SJCRH30 (cell line): ENCODE data around the gene KRTAP5-7. TPM values are rescaled to one million over a fixed set of nuclear protein-coding genes. Genes with fewer than 3 reads are reported as not detected.
"Not testable (repeated sequence)": the region's sequence is repeated elsewhere in the genome, so short reads cannot be mapped to it uniquely, and the experiment has no call there.

Experiments
- DNase-seq, 2 experiments: peaks; one replicate each; pipeline ENCODE4 v3.0.0-alpha.2; 2015 to 2020
- H3K27ac ChIP-seq: fragments of 250-450 bp; sonication (Bioruptor Pico); 2 replicates; pipeline ENCODE4 v1.5.1; 2020; ENCODE audit warnings: mild to moderate bottlenecking, moderate library complexity
- H3K27me3 ChIP-seq: fragments of 250-450 bp; sonication (Bioruptor Pico); 2 replicates; pipeline ENCODE4 v1.5.1; 2020; ENCODE audit warnings: mild to moderate bottlenecking, moderate library complexity
- H3K36me3 ChIP-seq: fragments of 250-450 bp; sonication (Bioruptor Pico); 2 replicates; pipeline ENCODE4 v1.5.1; 2020; ENCODE audit warnings: mild to moderate bottlenecking, moderate library complexity
- H3K4me1 ChIP-seq: fragments of 250-450 bp; sonication (Bioruptor Pico); 2 replicates; pipeline ENCODE4 v1.5.1; 2020; ENCODE audit warnings: mild to moderate bottlenecking, moderate library complexity
- H3K4me3 ChIP-seq: fragments of 250-450 bp; sonication (Bioruptor Pico); 2 replicates; pipeline ENCODE4 v1.5.1; 2020; ENCODE audit warnings: mild to moderate bottlenecking, moderate library complexity
- H3K9me3 ChIP-seq: fragments of 250-450 bp; sonication (Bioruptor Pico); replicated peaks from 2 replicates; pipeline ENCODE4 v1.5.1; 2020; ENCODE audit warnings: mild to moderate bottlenecking, moderate library complexity
- total RNA-seq: library from RNA; depleted of rRNA; stranded (reverse); fragments of >200 nt; shearing (Covaris generic); gene quantifications from 2 replicates; pipeline ENCODE4 v1.2.3, GENCODE V29; 2014

The KRTAP5-7 gene
- total RNA-seq, 1 experiment from 2014 or later = not detected

GRCh38 chr11:71502871-71503435 is 24.1 kb upstream of the KRTAP5-7 start:
- H3K36me3 ChIP-seq = 0 out of 2 replicates have a peak, but pooled peaks cover 5% of the 10 kb centered on the region
- H3K27me3 ChIP-seq = no peaks in the 10 kb centered on the region
- no peak overlapping the region for H3K27ac ChIP-seq
- H3K9me3 ChIP-seq = no peaks in the 10 kb centered on the region
- H3K4me3 ChIP-seq = no peak overlapping the region
- H3K4me1 ChIP-seq = no peaks in the 10 kb centered on the region
- DNase-seq = no peak

DNA sequence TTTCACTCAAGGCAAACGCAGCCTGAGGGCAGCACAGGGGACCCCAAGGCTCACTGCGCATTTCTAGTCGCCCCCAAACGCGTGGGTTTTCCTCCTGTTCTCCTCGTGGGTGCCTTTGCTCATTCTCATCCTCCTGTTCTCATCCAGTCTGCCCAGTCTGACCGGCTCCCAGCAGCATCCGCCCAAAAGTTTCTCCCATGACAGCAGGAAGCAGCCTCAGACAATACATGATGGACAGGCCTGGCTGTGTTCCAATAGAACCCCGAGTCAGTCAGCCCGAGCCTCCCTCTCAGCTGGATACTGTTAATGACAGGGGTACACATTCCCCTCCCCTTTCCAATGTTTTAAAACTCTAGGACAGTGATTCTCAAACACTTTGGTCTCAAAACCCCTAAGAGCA is 22.5 kb upstream of the KRTAP5-7 start:
- Histone ChIP-seq H3K27me3 (no peaks in the 10 kb centered on the region), H3K36me3 (0 out of 2 replicates have a peak, but pooled peaks cover 5% of the 10 kb centered on the region), H3K4me1 (no peaks in the 10 kb centered on the region; the same call in 1 of the 2 replicates), H3K9me3 (no peaks in the 10 kb centered on the region), H3K4me3 (no peak overlapping the region), H3K27ac (no peak overlapping the region)
- DNase-seq = no peak

- H3K4me1 ChIP-seq = no peaks in the 10 kb centered on the region; the same call in 1 of the 2 replicates
- no peak overlapping the region for H3K4me3 ChIP-seq
- no peak for DNase-seq
- 0 out of 2 replicates have a peak, but pooled peaks cover under 1% of the 10 kb centered on the region for H3K36me3 ChIP-seq
- H3K27me3 ChIP-seq = no peaks in the 10 kb centered on the region
- H3K9me3 ChIP-seq = no peaks in the 10 kb centered on the region
- H3K27ac ChIP-seq = no peak overlapping the region
These were observed 22.1 kb upstream of the KRTAP5-7 start for GRCh38 chr11:71505001-71505400.

DNA sequence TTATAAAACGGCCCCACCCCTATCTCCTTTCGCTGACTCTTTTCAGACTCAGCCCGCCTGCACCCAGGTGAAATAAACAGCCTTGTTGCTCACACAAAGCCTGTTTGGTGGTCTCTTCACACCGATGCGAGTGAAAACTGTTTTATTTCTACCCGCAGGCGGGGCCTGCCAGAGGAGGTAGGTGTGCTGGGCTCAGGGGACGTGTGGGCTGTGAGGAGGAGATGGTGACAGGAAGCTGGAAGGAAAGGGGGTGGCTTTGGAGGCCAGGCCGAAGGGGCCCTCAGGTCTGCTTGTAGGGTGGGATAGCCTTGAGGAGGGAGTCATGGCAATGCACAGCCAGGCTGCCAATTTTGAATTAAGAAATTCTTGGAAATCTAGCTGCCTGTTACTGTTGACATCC is 21.3 kb upstream of the KRTAP5-7 start:
- Histone ChIP-seq H3K9me3 (no peaks in the 10 kb centered on the region), H3K27ac (no peak overlapping the region), H3K4me1 (no peaks in the 10 kb centered on the region; the same call in 1 of the 2 replicates), H3K36me3 (no peaks in the 10 kb centered on the region), H3K27me3 (no peaks in the 10 kb centered on the region), H3K4me3 (no peak overlapping the region)
- DNase-seq = no peak

DNA sequence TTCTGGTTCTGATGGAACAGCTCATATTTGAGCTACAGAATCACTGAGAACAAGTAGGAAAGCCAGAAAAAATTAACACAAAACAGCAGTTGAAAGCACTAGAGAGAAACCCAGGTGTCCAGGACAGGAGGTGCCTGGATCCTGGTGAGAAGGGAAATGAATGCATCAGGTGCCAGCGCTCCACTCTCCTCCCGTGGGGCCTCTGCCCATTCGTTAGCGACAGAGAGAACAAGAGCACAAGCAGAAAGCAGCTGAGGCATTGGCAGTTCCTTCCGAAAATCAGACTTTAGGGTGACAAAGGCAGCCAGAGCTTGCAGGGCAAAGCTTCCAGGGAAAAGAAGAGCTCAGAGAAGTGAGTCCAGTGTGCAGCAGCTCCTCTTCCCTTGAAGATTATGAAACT is 20.0 kb upstream of the KRTAP5-7 start:
- Histone ChIP-seq H3K36me3 (no peaks in the 10 kb centered on the region), H3K4me1 (no peaks in the 10 kb centered on the region; the same call in 1 of the 2 replicates), H3K4me3 (no peak overlapping the region), H3K9me3 (no peaks in the 10 kb centered on the region), H3K27ac (no peak overlapping the region), H3K27me3 (no peaks in the 10 kb centered on the region)
- DNase-seq = no peak

DNA sequence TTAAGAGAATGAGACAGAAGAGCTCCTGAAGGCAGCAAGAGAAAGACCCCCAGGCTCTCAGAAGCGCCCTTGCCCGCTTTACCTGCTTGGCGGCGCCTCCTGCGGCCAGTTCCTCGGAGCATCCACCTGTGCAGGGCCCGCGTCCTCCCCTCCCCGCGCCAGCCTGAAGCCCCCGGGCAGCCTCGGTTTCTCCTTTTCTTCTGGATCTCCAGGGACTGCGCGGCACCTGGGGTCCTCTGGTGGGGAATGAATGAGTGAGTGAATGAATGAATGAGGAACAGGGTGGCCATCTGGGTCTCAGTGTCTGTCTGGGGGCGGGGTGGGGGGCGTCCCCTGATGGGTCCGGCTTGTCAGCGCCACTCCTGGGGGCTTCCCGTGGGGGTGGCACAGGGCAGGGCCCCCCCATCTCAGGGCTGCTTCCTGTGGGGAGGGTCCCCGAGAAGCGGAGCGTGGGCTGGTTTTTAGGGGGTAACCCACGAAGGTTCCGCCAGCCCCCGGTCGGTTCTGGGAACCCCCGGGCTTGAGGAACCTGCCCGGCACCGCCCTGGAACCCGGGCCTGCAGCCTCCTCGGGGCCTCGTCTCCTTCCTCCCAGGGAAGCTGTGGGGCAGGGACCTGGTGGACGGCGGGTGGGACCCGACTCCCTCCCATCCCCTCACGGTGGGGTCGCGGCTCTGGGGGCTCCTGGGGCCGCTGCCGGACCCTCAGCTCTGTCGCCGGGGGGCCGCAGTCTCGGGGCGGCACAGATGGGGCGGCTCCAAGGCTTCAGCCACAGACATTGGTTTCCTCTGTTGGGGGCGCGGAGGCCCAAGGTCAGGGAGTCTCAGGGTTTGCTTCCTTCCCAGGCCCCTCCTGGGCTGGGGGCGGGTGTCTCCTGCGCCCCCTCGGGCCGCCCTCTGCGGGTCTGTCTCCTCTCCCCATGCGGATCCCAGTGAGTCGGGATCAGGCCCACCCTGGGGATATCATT is 8.3 kb upstream of the KRTAP5-7 start:
- no peaks in the 10 kb centered on the region for H3K27me3 ChIP-seq
- H3K27ac ChIP-seq = no peak overlapping the region
- no peak overlapping the region for H3K4me3 ChIP-seq

GRCh38 chr11:71519546-71519945 is 7.5 kb upstream of the KRTAP5-7 start:
- Histone ChIP-seq H3K36me3 (no peaks in the 10 kb centered on the region), H3K9me3 (no peaks in the 10 kb centered on the region), H3K4me3 (no peak overlapping the region), H3K27me3 (no peaks in the 10 kb centered on the region), H3K27ac (no peak overlapping the region), H3K4me1 (peaks cover 10% of the 10 kb centered on the region)
- peak; percentile 34 to 41 for DNase-seq

More for the DNA sequence above, 8.3 kb upstream of the KRTAP5-7 start:
- Histone ChIP-seq H3K36me3 (no peaks in the 10 kb centered on the region), H3K9me3 (no peaks in the 10 kb centered on the region), H3K4me1 (peaks cover 10% of the 10 kb centered on the region)
- no peak for DNase-seq

- H3K36me3 ChIP-seq = no peaks in the 10 kb centered on the region
- no peak overlapping the region for H3K27ac ChIP-seq
- no peaks in the 10 kb centered on the region for H3K27me3 ChIP-seq
- H3K4me1 ChIP-seq = no peaks in the 10 kb centered on the region
- H3K4me3 ChIP-seq = no peak overlapping the region
- DNase-seq = no peak
- no peaks in the 10 kb centered on the region for H3K9me3 ChIP-seq
These were observed 1.7 kb upstream of the KRTAP5-7 start for GRCh38 chr11:71525188-71525937.

GRCh38 chr11:71525938-71526495 is 1.1 kb upstream of the KRTAP5-7 start:
- H3K36me3 ChIP-seq = no peaks in the 10 kb centered on the region
- H3K4me3 ChIP-seq = no peak overlapping the region
- no peak overlapping the region for H3K27ac ChIP-seq
- no peak for DNase-seq
- no peaks in the 10 kb centered on the region for H3K9me3 ChIP-seq
- no peaks in the 10 kb centered on the region for H3K4me1 ChIP-seq
- no peaks in the 10 kb centered on the region for H3K27me3 ChIP-seq

DNA sequence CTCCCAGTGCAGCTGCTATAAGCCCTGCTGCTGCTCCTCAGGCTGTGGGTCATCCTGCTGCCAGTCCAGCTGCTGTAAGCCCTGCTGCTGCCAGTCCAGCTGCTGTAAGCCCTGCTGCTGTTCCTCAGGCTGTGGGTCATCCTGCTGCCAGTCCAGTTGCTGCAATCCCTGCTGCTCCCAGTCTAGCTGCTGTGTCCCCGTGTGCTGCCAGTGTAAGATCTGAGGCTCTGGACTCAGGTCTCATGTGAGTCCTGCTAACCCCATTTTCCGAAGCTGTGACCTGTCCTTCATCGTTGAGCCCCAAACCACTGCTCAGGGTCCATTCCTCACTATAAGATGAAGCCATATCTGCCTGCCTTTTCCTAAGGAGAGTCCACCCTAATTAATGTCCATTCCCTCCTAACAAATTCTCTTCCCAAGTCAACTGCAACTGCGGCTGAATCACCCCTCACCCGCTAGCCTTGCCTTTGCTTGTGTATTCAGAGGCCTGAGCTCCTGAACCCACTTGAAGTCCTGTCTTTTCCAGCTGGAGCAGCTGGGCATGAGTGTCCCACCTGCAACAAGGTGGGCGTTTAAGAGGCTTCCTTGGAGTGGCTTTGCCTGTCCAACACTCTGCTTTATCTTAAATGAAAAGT is 626 bp downstream of the KRTAP5-7 start:
- Histone ChIP-seq H3K27me3 (no peaks in the 10 kb centered on the region), H3K27ac (no peak overlapping the region), H3K36me3 (no peaks in the 10 kb centered on the region), H3K9me3 (no peaks in the 10 kb centered on the region), H3K4me3 (no peak overlapping the region), H3K4me1 (no peaks in the 10 kb centered on the region)
- DNase-seq = peak; percentile 27 to 34

- Histone ChIP-seq H3K4me1 (no peaks in the 10 kb centered on the region), H3K27ac (no peak overlapping the region), H3K4me3 (no peak overlapping the region), H3K27me3 (no peaks in the 10 kb centered on the region), H3K36me3 (no peaks in the 10 kb centered on the region), H3K9me3 (no peaks in the 10 kb centered on the region)
- no peak for DNase-seq
These were observed 3.5 kb downstream of the KRTAP5-7 start for GRCh38 chr11:71530602-71531001.

- no peak for DNase-seq
These were observed 5.1 kb downstream of the KRTAP5-7 start for GRCh38 chr11:71532036-71532610.

DNA sequence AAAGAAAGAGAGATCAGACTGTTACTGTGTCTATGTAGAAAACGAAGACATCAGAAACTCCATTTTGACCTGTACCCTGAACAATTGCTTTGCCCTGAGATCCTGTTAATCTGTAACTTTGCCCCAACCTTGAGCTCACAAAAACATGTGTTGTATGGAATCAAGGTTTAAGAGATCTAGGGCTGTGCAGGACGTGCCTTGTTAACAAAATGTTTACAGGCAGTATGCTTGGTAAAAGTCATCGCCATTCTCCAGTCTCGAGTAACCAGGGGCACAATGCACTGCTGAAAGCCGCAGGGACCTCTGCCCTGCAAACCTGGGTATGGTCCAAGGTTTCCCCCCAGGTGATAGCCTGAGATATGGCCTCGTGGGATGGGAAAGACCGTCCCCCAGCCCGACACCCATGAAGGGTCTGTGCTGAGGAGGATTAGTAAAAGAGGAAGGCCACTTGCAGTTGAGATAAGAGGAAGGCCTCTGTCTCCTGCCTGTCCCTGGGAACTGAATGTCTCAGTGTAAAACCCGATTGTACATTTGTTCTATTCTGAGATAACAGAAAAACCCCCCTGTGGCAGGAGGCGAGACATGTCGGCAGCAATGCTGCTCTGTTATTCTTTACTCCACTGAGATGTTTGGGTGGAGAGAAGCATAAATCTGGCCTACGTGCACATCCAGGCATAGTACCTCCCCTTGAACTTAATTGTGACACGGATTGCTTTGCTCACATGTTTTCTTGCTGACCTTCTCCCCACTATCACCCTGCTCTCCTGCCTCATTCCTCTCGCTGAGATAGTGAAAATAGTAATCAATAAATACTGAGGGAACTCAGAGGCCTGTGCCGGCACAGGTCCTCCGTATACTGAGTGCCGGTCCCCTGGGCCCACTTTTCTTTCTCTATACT is 7.9 kb downstream of the KRTAP5-7 start:
- not testable (repeated sequence) for H3K4me3 ChIP-seq, H3K9me3 ChIP-seq, H3K27ac ChIP-seq, H3K27me3 ChIP-seq, H3K4me1 ChIP-seq, H3K36me3 ChIP-seq, DNase-seq

More at GRCh38 chr11:71532036-71532610, 5.1 kb downstream of the KRTAP5-7 start:
- Histone ChIP-seq H3K27me3 (no peaks in the 10 kb centered on the region), H3K4me3 (no peak overlapping the region), H3K9me3 (no peaks in the 10 kb centered on the region), H3K27ac (no peak overlapping the region), H3K36me3 (no peaks in the 10 kb centered on the region), H3K4me1 (no peaks in the 10 kb centered on the region)
